ENCODE results near the gene MT1X.
"Not testable (repeated sequence)": the region's sequence is repeated elsewhere in the genome, so short reads cannot be mapped to it uniquely, and the experiment has no call there.

The MT1X gene

GRCh38 chr16:56710181-56710737, 28.0 kb downstream of the MT1X start:
- DNase-seq (ENCODE audit: low read depth in 3 of 3), result no peak

- DNase-seq (ENCODE audit: low read depth in 3 of 3), result no peak
Observed at GRCh38 chr16:56711862-56712261, 29.6 kb downstream of the MT1X start.

GRCh38 chr16:56713794-56714193, 31.5 kb downstream of the MT1X start:
- no peak for DNase-seq (ENCODE audit: low read depth in 3 of 3)

GRCh38 chr16:56715126-56715525, 32.9 kb downstream of the MT1X start:
- no peak for DNase-seq (ENCODE audit: low read depth in 3 of 3)

GRCh38 chr16:56716761-56717160, 34.5 kb downstream of the MT1X start:
- no peak for DNase-seq (ENCODE audit: low read depth in 3 of 3)

- DNase-seq (ENCODE audit: low read depth in 3 of 3), result not testable (repeated sequence)
Observed at GRCh38 chr16:56717532-56717931, 35.3 kb downstream of the MT1X start.

- no peak for DNase-seq (ENCODE audit: low read depth in 3 of 3)
Observed at GRCh38 chr16:56722200-56722842, 40.1 kb downstream of the MT1X start.

GRCh38 chr16:56724191-56724590, 41.9 kb downstream of the MT1X start:
- DNase-seq (ENCODE audit: low read depth in 3 of 3), result no peak

GRCh38 chr16:56726283-56726682, 44.0 kb downstream of the MT1X start:
- no peak for DNase-seq (ENCODE audit: low read depth in 3 of 3)

- no peak for DNase-seq (ENCODE audit: low read depth in 3 of 3)
Observed at GRCh38 chr16:56726926-56727325, 44.7 kb downstream of the MT1X start.

GRCh38 chr16:56728027-56728426, 45.8 kb downstream of the MT1X start:
- no peak for DNase-seq (ENCODE audit: low read depth in 3 of 3)

GRCh38 chr16:56728980-56729734, 46.9 kb downstream of the MT1X start:
- DNase-seq (ENCODE audit: low read depth in 3 of 3), result no peak

- DNase-seq (ENCODE audit: low read depth in 3 of 3), result peak; percentile 81 to 89 (median 86)
Observed at GRCh38 chr16:56729735-56730662, 47.7 kb downstream of the MT1X start, which contains the start of gene NUP93. Gene NUP93, plus strand, starts transcription at chr16:56730129. Its CDS starts 18,119 bp downstream, at chr16:56748248.

GRCh38 chr16:56732366-56732765, 50.1 kb downstream of the MT1X start:
- DNase-seq (ENCODE audit: low read depth in 3 of 3), result no peak

GRCh38 chr16:56732832-56733231, 50.6 kb downstream of the MT1X start:
- no peak for DNase-seq (ENCODE audit: low read depth in 3 of 3)

Data from stimulated activated CD4-positive, alpha-beta T cell treated with anti-CD3 and anti-CD28 coated beads, TNF-alpha, amount 100 ng/mL, for 48 hours (primary cell).